GM19372 (cell line): ENCODE measurements around the gene ZNF284.
"Not testable (repeated sequence)": the region's sequence is repeated elsewhere in the genome, so short reads cannot be mapped to it uniquely, and the experiment has no call there.

Source experiments
- ATAC-seq: cut with Tn5 transposase; IDR thresholded peaks from one replicate; pipeline ENCODE4 v1.9.1; 2021; ENCODE audit warnings: mild to moderate bottlenecking, low read depth, moderate library complexity; ENCODE audit not compliant: unreplicated experiment

Gene ZNF284

DNA sequence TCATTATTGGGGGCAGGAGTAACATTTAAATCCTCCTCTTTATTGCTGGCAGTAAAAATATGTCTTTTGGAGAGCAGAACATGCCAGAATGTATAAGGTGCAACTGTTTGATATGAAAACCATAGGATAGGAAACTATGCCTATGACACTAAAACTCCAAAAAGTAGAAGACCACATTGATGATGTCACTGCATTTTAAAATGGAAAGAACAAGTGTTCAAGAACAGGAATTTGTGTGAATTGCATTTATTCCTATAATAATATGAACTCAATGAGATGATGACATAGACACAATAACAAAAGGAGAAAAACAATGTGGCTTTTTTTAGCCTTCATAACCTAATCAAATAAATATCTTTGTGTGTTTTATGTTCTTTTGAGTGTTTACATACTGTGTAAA is 37.5 kb downstream of the ZNF284 start:
- no peak for ATAC-seq

DNA sequence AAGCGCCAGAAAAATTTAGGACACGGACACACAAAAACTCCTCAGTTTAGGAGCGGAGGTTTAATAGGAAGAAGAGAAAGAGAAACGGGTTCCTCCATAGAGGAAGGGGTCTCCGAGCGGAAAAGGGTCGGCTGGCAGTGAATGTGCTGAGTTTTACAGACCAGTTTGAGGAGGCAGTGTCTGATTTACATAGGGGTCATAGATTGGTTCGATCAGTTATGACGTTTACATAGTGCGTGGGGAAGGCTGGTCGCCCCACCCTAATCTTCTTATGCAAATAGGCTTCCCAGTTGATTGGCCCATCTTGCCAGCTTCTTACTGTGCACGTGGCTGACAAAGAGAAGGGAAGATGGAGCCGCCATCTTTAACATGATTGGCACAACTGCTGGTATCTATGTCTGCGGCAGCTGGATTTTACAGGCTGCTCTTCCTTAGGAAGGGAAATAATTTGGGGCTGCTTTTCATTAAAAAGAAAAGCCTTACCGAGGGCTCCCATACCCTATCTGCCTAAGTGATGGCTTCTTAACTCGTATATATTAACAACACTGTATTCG is 40.0 kb downstream of the ZNF284 start:
- ATAC-seq = no peak

DNA sequence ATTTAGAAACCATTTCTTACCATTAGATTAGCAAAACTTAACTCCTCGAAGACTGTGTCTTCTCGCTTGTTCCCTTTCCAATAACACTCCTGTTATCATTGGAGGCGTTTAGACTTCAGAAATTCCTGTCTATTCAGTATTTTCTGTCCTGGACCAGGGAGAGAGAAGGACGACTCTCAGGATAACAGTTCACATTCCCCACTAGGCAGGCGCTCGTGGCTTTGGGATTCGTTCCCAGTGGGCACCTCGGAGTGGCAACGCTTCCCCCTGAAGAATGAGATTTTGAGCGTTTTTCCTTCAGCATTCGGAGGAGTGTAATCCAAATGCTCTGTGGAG is 40.8 kb downstream of the ZNF284 start:
- ATAC-seq = no peak

DNA sequence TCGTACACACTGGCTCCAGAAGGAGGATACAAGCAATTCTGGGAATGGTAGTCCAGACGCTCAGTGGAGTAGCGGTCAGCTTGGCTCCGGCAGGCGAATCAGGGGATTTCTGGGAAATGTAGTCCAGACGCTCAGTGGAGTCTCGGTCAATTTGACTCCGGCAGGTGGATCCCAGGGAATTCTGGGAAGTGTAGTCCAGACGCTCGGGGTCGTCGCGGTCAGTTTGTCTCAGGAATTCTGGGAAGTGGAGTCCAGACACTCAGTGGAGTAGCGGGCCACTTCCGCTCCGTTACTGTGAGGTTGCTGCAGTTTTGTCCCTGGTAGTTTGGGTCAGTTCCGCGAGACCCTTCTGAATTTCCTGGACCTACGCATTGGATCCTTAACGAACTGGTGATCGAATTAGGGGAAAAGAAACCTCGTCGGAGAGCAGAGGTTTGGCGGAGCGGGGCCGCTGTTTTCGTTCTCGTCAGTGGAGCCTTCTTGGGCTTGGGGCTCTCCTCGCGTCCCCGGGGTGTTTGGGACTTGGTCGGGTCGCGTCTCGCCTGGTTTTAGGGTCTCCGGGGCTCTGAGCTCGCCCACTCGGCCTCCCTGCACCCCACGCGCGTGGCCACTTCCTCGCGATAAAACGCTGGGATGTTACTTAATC is 41.3 kb downstream of the ZNF284 start, which contains the start of gene ZNF225:
Gene ZNF225 (plus strand): TSS at position 262 of the 646 bp plus-strand sequence. CDS start 2,429 bp downstream, outside the sequence.
- ATAC-seq = peak; percentile 92

DNA sequence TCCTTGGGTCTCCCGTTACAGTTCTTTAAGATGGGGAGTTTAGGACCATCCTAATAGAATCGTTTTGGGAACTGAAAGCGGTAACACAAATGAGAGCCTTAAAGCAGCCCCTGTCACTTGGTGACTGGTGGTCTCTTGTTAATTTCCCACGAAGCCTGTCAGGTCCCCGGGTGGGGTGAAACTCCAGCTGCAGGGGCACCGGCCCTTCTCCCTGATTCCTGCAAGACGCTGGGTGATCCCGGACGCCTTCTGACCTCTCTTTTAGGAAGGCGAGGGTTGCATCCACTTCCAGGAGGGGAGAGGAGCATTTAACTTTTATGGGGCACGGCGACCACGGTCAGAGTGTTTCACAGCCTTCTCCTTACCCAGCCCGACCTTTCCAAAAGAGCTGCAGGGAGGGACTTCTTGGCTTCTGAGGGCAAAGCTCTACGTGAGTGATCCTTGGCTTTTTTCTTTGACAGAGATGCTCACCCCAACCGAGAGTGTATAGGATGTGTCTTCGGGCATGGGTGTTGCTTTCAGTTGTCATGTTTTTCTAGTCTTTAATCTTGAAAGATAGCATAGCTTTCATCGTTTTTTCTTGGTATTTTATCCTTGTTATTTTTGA is 41.9 kb downstream of the ZNF284 start:
- no peak for ATAC-seq

DNA sequence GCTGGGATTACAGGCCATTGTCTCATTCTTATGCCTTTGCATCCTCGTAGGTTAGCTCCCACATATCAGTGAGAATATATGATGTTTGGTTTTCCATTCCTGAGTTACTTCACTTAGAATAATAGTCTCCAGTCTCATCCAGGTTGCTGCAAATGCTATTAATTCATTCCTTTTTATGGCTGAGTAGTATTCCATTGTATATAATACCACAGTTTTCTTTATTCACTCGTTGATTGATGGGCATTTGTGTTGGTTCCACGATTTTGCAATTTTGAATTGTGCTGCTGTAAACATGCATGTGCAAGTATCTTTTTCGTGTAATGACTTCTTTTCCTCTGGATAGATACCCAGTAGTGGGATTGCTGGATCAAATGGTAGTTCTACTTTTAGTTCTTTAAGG is 49.2 kb downstream of the ZNF284 start:
- ATAC-seq = not testable (repeated sequence)

DNA sequence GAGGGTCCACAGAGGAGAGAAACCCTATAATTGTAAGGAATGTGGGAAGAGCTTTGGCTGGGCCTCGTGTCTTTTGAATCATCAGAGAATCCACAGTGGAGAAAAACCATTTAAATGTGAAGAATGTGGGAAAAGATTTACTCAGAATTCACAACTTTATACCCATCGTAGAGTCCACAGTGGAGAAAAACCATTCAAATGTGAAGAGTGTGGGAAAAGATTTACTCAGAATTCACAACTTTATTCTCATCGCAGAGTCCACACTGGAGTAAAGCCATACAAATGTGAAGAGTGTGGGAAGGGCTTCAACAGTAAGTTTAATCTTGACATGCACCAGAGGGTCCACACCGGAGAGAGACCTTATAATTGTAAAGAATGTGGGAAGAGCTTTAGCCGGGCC is 60.0 kb downstream of the ZNF284 start:
- ATAC-seq = no peak
